Measurements from ENCODE around the gene ADM2. TPM values are rescaled to one million over a fixed set of nuclear protein-coding genes. Genes with fewer than 3 reads are reported as not detected.

ADM2 gene
- total RNA-seq, 1 experiment from 2014 or later, result 10.9 TPM

- POLR2A ChIA-PET, result no interaction called here
Observed at GRCh38 chr22:50436015-50436830, 45.1 kb upstream of the ADM2 start.

More at GRCh38 chr22:50436015-50436830, 45.1 kb upstream of the ADM2 start:
- CTCF ChIA-PET, result no interaction called here
- DNase-seq (ENCODE audit: low spot score), result no peak
- no peak overlapping the region for H3K27ac Mint-ChIP-seq
- H3K27me3 Mint-ChIP-seq (ENCODE audit: low read depth), result no peaks in the 10 kb centered on the region
- no peak for ATAC-seq
- H3K36me3 Mint-ChIP-seq, result peaks cover 9% of the 10 kb centered on the region
- TF ChIP-seq MXD4 (CRISPR knock-in tag; IDR thresholded peaks at IDR 0.05; ENCODE audit: borderline replicate concordance), result no peak
- no peak for TF ChIP-seq OVOL2 (CRISPR knock-in tag; IDR thresholded peaks at IDR 0.05; ENCODE audit: borderline replicate concordance)
- no peak for TF ChIP-seq TEAD1 (CRISPR knock-in tag; IDR thresholded peaks at IDR 0.05)
- TF ChIP-seq ZNF121 (CRISPR knock-in tag; IDR thresholded peaks at IDR 0.05), result no peak
- no peak for TF ChIP-seq EMX1 (CRISPR knock-in tag; IDR thresholded peaks at IDR 0.05)
- TF ChIP-seq, protein P1, sequence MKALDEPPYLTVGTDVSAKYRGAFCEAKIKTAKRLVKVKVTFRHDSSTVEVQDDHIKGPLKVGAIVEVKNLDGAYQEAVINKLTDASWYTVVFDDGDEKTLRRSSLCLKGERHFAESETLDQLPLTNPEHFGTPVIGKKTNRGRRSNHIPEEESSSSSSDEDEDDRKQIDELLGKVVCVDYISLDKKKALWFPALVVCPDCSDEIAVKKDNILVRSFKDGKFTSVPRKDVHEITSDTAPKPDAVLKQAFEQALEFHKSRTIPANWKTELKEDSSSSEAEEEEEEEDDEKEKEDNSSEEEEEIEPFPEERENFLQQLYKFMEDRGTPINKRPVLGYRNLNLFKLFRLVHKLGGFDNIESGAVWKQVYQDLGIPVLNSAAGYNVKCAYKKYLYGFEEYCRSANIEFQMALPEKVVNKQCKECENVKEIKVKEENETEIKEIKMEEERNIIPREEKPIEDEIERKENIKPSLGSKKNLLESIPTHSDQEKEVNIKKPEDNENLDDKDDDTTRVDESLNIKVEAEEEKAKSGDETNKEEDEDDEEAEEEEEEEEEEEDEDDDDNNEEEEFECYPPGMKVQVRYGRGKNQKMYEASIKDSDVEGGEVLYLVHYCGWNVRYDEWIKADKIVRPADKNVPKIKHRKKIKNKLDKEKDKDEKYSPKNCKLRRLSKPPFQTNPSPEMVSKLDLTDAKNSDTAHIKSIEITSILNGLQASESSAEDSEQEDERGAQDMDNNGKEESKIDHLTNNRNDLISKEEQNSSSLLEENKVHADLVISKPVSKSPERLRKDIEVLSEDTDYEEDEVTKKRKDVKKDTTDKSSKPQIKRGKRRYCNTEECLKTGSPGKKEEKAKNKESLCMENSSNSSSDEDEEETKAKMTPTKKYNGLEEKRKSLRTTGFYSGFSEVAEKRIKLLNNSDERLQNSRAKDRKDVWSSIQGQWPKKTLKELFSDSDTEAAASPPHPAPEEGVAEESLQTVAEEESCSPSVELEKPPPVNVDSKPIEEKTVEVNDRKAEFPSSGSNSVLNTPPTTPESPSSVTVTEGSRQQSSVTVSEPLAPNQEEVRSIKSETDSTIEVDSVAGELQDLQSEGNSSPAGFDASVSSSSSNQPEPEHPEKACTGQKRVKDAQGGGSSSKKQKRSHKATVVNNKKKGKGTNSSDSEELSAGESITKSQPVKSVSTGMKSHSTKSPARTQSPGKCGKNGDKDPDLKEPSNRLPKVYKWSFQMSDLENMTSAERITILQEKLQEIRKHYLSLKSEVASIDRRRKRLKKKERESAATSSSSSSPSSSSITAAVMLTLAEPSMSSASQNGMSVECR (CRISPR knock-in tag; IDR thresholded peaks at IDR 0.05; ENCODE audit: borderline replicate concordance), result no peak
- no peak for TF ChIP-seq GRHL2 (CRISPR knock-in tag; IDR thresholded peaks at IDR 0.05; ENCODE audit: insufficient replicate concordance, severe bottlenecking)
- no peak for TF ChIP-seq ZNF512 (CRISPR knock-in tag; IDR thresholded peaks at IDR 0.05; ENCODE audit: borderline replicate concordance)
- TF ChIP-seq JUN (CRISPR knock-in tag; IDR thresholded peaks at IDR 0.05), result no peak
- no peak for TF ChIP-seq RELA (CRISPR knock-in tag; IDR thresholded peaks at IDR 0.05; ENCODE audit: borderline replicate concordance)
- TF ChIP-seq ZNF138 (CRISPR knock-in tag; conservative IDR thresholded peaks at IDR 0.05), result no peak
- TF ChIP-seq ZNF317 (CRISPR knock-in tag; IDR thresholded peaks at IDR 0.05; ENCODE audit: borderline replicate concordance, low read depth), result no peak
- no peak for TF ChIP-seq CREB1 (CRISPR knock-in tag; IDR thresholded peaks at IDR 0.05)
- no peak for TF ChIP-seq E2F5 (CRISPR knock-in tag; IDR thresholded peaks at IDR 0.05)
- TF ChIP-seq ZNF281 (CRISPR knock-in tag; IDR thresholded peaks at IDR 0.05), result no peak
- no peak for TF ChIP-seq MYBL2 (CRISPR knock-in tag; IDR thresholded peaks at IDR 0.05)
- no peak for TF ChIP-seq HMGA2 (CRISPR knock-in tag; IDR thresholded peaks at IDR 0.05)
- TF ChIP-seq ATF1 (CRISPR knock-in tag; IDR thresholded peaks at IDR 0.05), result no peak
- no peak for TF ChIP-seq SP1 (CRISPR knock-in tag; conservative IDR thresholded peaks at IDR 0.05)
- no peak for TF ChIP-seq JAZF1 (CRISPR knock-in tag; IDR thresholded peaks at IDR 0.05)
- no peaks in the 10 kb centered on the region for H3K4me1 Mint-ChIP-seq
- no peak overlapping the region for H3K4me3 Mint-ChIP-seq
- no peaks in the 10 kb centered on the region for H3K9me3 Mint-ChIP-seq
